Fibroblast of skin of right quadriceps (primary cell): Measurements from ENCODE around the gene TRIO.
"Not testable (repeated sequence)": the region's sequence is repeated elsewhere in the genome, so short reads cannot be mapped to it uniquely, and the experiment has no call there.

ENCODE experiments used
- DNase-seq: peaks from one replicate; pipeline ENCODE4 v3.0.0-alpha.2; 2013

Gene TRIO

GRCh38 chr5:14369780-14370179 is 226.6 kb downstream of the TRIO start:
- no peak for DNase-seq

DNA sequence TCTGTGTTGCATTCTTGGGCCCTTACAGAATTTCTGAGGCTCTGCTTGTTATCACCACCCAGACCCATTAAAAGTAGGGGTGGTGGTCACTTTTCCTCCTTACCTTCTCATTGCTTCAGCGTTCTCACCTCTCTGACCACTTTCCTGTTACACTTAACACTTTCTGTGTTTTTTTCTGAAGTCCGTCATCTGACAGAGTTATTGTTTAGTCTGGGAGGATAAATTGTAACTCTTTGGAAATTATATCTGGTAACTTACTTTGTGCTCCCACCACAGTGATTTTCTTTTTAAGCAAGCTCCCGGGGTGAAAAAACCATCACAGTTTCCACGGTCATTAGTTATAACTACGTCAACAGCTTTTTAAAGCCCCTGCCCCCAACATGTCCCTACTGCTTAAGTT is 227.2 kb downstream of the TRIO start:
- no peak for DNase-seq

GRCh38 chr5:14373685-14374084 is 230.5 kb downstream of the TRIO start:
- no peak for DNase-seq

DNA sequence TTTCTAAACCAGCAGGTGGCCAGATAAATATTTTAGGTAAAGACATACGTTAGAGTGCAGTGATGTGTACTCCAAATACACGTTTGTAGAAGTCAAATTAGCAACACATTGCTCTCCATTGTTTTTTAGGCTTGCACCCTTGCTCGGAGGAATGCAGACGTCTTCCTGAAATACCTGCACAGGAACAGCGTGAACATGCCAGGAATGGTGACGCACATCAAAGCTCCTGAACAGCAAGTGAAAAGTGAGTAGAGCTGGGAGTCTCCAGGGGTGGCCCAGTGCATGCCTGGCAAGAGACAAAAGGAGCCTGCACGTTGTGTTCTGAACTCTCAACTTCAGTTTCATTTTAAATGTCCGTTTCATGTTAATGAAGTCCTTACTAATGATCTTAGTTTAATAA is 231.0 kb downstream of the TRIO start:
- no peak for DNase-seq

DNA sequence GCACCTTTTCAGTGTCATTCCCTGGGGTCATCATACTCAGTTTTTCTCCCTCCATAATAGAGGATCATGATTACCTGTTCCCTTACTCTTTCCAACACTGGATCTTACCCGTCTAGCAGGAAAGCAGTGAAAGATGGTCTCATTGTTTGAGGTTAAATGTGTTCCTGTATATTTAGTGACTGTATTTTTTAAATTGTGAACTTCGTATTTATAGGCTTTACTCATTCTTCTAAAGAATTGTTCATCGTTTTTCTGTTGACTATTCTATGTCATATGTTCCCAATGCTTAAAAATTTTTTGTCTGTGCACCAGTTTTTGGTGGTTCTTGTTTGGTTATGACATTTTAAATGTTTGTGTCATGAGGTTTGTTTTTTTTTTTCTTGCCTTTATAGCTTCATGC is 233.6 kb downstream of the TRIO start:
- DNase-seq: no peak

DNA sequence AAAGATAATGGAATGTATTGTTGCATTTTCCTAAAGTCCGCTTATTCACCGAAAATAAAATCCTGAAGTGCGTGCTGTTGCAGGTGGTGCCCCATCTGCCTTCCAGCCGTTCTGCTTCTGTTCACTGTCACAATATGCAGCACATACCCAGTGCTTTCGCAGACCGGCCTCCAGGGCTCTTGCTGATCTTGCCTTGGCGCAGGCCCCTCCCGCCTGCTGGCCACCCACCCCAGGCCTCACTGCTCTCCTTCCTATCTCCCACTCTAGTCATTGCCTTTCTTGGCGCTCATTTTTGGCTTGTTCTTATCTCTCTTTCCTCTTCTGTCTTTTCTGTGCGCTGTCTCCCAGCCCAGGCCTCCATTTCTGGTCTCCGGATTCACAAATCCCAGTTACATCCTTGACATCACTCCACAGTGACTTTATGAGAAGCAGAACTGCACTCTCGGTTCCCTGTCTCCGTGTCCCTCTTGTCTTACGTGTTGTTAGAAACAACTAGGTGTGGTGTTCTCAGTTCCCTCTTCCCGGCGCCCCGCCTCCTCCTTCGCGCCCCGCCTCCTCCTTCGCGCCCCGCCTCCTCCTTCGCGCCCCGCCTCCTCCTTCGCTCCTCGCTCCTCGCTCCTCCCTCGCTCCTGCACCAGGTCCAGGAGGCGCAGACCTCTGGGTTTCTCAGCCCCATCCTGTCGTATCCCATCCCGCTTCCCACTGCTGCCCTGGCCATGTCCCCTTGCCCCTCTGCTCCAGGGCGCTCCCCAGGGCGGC is 236.8 kb downstream of the TRIO start:
- DNase-seq: no peak

GRCh38 chr5:14380712-14381111 is 237.6 kb downstream of the TRIO start:
- DNase-seq: no peak

DNA sequence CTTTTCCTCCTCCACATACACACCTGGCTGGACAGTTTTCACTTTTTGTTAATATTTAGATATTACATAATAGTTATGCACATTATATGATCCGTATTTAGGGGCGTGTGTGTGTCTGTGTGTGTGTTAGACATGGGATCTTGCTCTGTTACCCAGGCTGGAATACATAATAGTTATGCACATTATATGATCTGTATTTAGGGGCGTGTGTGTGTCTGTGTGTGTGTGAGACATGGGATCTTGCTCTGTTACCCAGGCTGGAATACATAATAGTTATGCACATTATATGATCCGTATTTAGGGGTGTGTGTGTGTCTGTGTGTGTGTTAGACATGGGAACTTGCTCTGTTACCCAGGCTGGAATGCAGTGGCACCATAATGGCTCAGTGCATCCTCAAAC is 239.5 kb downstream of the TRIO start:
- DNase-seq: no peak

- DNase-seq: no peak
Measured at GRCh38 chr5:14383923-14384322, 240.8 kb downstream of the TRIO start.

DNA sequence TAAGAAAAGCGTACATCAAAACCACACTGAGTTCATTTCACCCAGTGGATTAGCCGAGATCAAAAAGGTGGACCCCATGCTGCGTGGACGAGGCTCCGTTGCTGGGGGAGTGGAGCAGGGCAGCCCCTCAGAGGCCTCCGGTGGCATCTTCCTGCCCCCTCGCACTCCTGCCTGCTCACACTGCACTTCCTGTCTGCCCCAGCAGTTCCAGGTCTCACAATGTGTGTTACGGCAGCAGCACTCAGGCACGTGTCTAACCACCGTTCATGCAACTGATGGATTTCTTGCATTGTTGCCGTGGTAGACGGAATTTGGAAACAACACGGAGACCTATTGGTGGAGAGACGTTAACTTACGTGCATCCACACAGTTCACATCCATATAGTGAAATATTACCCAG is 241.9 kb downstream of the TRIO start:
- no peak for DNase-seq

DNA sequence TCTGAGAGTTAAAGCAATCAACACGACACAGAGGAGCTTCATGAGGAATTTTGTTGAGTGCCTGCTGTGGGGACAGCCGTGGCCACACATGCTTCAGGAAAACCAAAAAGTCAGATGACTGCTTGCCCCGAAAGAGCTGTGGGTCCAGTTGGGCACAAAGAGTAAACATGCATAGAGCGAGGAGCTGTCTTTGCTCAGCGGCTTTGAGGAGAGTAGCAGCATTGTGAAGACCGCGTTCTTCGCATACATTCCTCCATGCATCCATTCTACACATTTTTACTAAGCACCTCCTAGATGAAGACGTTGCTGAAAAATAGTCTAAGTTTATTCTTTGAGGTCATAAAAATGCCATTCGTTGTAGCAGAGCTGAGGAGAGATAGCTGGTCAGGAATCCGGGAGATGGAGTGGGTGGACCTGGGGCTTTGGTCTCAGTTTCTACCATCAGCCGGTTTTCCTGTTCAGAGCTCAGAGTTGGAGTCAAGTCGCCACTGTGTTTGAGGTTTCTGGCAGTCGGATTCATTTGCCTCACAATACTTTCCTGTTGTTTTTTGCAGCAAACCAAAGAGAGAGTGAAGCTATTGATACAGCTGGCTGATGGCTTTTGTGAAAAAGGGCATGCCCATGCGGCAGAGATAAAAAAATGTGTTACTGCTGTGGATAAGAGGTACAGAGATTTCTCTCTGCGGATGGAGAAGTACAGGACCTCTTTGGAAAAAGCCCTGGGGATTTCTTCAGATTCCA is 243.9 kb downstream of the TRIO start:
- no peak for DNase-seq

DNA sequence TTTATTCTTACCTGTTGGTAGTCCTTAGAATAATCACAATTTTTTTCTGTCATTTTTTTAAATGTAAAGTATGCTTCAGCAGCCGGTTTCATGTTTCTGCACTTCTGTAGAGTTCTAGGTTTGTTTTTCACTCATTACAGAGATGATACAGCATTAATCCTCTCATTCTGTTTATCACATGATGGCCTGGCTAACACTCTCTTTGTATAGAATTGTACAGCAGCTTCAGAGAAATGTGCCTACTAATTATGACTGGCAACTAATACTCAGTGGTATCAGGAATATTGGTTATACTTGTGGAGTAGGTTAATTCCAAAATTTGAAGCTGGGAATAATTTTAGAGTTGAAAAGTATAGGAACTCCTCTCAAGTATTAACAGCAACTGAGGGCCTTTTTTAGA is 245.6 kb downstream of the TRIO start:
- DNase-seq: no peak

DNA sequence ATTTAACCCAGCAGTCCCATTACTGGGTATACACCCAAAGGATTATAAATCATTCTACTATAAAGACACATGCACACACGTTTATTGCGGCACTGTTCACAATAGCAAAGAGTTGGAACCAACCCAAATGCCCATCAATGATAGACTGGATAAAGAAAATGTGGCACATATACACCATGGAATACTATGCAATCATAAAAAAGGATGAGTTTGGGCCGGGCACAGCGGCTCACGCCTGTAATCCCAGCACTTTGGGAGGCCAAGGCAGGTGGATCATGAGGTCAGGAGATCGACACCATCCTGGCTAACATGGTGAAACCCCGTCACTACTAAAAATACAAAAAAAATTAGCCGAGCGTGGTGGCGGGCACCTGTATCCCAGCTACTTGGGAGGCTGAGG is 249.4 kb downstream of the TRIO start:
- not testable (repeated sequence) for DNase-seq

GRCh38 chr5:14394365-14394764 is 251.2 kb downstream of the TRIO start:
- DNase-seq: no peak

- DNase-seq: no peak
Measured at GRCh38 chr5:14395411-14395810, 252.3 kb downstream of the TRIO start.

GRCh38 chr5:14396066-14396465 is 252.9 kb downstream of the TRIO start:
- DNase-seq: no peak

- no peak for DNase-seq
Measured at GRCh38 chr5:14396737-14397136, 253.6 kb downstream of the TRIO start.

DNA sequence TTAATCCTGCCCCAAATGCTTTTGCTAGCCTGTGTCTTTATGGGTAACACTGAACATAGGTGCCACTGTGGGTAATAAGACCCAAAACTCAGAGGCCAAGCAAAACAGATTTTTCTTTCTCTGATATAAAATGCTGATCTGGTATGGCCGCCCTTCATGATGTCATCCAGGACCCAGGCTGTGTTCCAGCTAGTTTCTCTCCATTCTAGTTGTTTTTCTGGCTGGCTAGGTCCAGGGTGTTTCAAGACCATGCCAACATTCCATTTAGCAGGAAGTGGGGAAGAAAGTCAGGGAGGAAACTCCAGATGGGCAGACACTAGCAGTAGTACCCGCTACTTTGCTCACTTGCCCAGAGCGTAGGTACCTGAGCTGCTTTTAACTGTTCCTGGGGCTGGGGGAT is 254.6 kb downstream of the TRIO start:
- DNase-seq: peak; percentile 66

DNA sequence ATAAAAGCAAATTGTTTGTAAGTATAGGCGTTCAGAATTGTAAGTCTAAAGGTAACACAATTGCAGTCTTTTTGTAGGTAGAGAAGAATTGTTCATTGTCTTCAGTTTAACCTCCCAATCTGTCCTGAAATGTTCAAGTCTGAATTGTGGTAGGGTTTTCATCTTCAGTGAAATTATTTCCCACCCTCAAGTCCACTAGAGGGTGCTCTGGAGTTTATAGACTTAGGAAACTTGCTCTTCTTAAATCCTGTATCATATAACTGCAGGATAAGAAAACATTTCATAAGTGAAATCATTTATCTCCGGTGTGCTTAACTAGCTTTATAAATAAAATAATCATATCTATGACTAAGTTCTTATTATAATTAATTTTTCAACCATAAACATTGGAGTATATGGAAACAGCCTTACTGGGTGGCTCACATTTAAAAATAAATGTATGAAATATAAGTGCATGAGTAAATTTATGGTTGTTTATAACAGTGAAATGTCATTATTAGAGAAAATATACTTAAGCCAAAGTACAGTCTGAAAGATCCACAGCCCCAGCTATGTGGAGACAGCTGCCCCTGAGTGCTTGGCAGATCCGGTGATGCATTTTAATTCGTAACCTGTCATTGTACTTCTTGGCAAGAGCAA is 256.0 kb downstream of the TRIO start:
- DNase-seq: peak; percentile 70

DNA sequence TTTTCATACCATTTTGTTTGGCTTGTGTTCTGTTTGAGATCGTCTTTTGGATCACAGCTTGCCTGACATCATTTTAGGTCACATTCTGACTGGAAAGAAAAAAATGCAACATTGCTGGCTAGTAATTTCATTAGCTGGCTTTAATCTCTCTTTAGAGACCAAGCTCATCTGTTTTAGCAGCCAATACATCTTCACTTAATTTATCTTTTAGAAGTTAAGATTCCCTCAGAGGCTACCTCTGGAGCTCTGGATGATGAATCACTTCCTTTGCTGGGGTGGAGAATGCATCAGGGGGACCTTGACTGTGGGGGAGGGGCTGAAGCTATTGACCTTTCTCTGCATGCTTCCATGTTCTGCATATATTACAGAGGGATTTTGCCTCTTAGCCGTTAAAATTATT is 256.9 kb downstream of the TRIO start:
- peak; percentile 94 for DNase-seq

GRCh38 chr5:14400611-14401010 is 257.5 kb downstream of the TRIO start:
- DNase-seq: no peak

DNA sequence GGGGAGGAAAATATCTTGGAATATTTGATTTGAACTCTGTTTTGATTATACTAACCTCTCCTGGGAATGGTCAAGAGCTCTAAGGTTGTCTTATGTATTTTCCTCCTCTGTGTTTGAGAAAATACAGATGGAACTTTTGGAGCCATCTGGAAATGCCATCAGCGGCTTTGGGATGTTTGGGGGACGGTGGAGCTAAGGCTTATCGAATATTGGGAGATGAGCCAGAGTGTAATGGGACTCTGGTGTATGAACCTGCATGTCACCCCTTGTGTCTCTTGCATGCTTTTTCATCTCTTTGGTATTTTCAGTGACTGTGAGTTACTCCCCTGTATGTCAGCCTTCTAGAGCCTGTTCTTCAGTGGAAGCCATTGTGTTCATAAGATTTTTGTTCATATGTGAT is 258.5 kb downstream of the TRIO start:
- DNase-seq: no peak

DNA sequence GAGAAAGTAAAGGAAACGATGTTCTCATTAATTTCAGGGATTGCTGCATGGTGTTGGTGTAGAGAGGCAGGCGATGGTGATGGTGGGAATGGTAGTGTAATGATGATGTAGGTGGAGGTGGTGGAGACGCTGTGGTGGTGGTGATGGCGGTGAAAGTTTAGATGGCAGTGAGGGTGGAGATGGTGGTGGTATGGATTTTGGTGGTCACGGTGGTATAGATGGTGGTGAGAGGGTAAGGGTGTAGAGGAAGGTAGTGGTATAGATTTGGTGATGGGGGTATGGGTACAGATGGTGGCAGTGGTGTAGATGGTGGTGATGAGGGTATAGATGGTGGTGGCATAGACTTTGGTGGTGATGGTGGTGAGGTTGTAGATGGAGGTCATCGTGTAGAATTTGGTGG is 259.3 kb downstream of the TRIO start:
- DNase-seq: no peak

DNA sequence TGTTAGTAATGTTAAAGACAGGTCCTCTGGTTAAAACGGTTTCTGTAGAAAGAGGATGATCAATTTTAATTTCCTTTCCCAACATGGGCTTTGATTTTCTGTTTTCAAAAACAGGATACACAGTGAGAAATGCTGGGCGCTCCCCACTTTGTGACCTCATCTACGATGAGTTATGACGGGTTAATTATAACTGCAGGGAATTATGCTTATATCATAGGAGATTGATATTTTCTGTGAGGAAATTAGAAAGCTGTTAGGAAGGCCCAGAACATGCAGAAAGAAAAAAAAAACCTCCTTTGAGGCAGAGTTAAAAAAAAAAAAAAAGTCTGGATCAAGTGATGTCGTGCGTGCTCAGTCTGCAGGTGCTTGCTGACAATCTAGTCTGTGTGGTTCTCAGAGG is 261.6 kb downstream of the TRIO start:
- no peak for DNase-seq
